Neural cell (in vitro differentiated cells): ENCODE results near the gene CLCN1.

Experiments
- CTCF ChIP-seq: fragments of 450-650 bp; IDR thresholded peaks from 2 replicates; pipeline ENCODE4 v1.5.1; 2014; ENCODE audit warnings: antibody characterized with exemption, mild to moderate bottlenecking, moderate library complexity; ENCODE audit not compliant: poor library complexity, severe bottlenecking
- EP300 ChIP-seq: fragments of 450-650 bp; conservative IDR thresholded peaks from 2 replicates; pipeline ENCODE4 v1.6.1; 2014; ENCODE audit warnings: antibody characterized with exemption, mild to moderate bottlenecking, moderate library complexity; ENCODE audit not compliant: poor library complexity, severe bottlenecking
- EZH2 ChIP-seq: fragments of 200-600, 300-800 bp; shearing (Covaris generic), sonication (generic); IDR thresholded peaks from 2 replicates; pipeline ENCODE4 v1.6.1; 2014; ENCODE audit warnings: antibody characterized with exemption, low read length, borderline replicate concordance, mild to moderate bottlenecking; ENCODE audit not compliant: insufficient read depth, poor library complexity, severe bottlenecking
- MXI1 ChIP-seq: fragments of 450-650 bp; conservative IDR thresholded peaks from 2 replicates; pipeline ENCODE4 v1.6.1; 2014; ENCODE audit warnings: antibody characterized with exemption, mild to moderate bottlenecking; ENCODE audit not compliant: poor library complexity, severe bottlenecking
- POLR2AphosphoS5 ChIP-seq: IDR thresholded peaks from 2 replicates; pipeline ENCODE4 v1.6.1; 2012
- RAD21 ChIP-seq: fragments of 450-650 bp; conservative IDR thresholded peaks from 2 replicates; pipeline ENCODE4 v1.6.1; 2014; ENCODE audit warnings: antibody characterized with exemption, mild to moderate bottlenecking, moderate library complexity
- REST ChIP-seq: IDR thresholded peaks from 2 replicates; pipeline ENCODE4 v1.6.1; 2012; ENCODE audit warnings: borderline replicate concordance
- SMC3 ChIP-seq: fragments of 450-650 bp; conservative IDR thresholded peaks from 2 replicates; pipeline ENCODE4 v1.6.1; 2014; ENCODE audit warnings: antibody characterized with exemption, mild to moderate bottlenecking, moderate library complexity; ENCODE audit not compliant: poor library complexity
- TAF1 ChIP-seq: IDR thresholded peaks from 2 replicates; pipeline ENCODE4 v1.6.1; 2012; ENCODE audit warnings: low read depth

- TF ChIP-seq REST, result no peak
- TF ChIP-seq CTCF, result no peak
- TF ChIP-seq EP300, result no peak
- no peak for TF ChIP-seq TAF1
- TF ChIP-seq EZH2, result no peak
- TF ChIP-seq MXI1, result no peak
- TF ChIP-seq RAD21, result no peak
- no peak for TF ChIP-seq POLR2AphosphoS5
- no peak for TF ChIP-seq SMC3
Measured at GRCh38 chr7:143384148-143384547, 68.2 kb downstream of the CLCN1 start.
